ENCODE data around the gene WDR26. TPM values are rescaled to one million over a fixed set of nuclear protein-coding genes. Genes with fewer than 3 reads are reported as not detected.
"Not testable (repeated sequence)": the region's sequence is repeated elsewhere in the genome, so short reads cannot be mapped to it uniquely, and the experiment has no call there.

The WDR26 gene
- total RNA-seq, 2 experiments from 2014 or later, result 61.4 to 62.3 TPM

DNA sequence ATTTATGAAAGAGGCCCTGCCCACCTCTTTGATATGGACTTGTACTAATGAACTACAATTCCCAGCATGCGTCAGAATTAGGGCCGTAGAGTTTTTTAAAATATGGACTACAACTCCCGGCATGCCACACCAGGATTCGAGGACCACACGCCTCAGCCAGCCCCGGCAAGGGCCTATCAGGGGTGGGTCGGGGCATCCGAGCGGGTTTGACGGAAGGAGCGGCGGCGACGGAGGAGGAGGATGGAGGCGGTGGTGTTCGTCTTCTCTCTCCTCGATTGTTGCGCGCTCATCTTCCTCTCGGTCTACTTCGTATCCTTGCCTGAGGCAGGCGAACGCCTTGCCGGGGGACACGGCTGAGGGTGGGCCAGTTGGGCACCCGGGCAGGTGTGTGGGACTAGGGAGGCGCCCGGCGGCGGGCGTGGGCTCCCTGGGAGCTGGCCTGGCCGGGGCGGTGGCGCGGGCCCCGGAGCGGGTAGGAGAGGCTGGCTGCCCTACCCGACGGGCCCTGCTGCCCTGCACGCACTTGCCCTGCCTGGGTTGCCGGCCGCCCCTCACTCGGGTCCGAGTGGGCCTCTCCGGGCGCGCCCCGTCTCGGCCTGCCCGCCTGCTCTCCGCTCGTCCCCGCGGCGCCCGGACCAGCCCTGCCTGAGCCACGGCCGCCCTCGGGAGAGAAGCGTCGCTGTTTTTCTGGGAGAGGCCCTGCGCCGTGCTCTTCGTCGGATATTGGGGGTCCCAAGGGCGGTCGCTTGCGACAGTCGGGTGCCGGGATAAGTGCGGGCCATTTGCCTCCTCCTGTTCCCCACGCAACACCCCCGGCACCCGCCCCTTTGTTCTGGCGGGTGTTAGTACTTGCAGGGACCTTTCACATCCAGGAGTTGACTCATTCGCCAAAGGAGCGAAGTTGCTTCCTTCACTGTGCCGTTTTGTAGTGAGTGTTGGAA is 77.6 kb downstream of the WDR26 start, which contains the start of gene CNIH4:
TSS of gene CNIH4 (plus strand) at position 195 of the 941 bp plus-strand sequence. CDS start at position 241, 46 bp downstream.
- H3K9me3 Mint-ChIP-seq, result no peaks in the 10 kb centered on the region
- peaks cover 42% of the 10 kb centered on the region for H3K4me1 Mint-ChIP-seq
- DNase-seq, result peak; percentile 92
- peak within 1 kb of the TSS; percentile 91 for H3K27ac Mint-ChIP-seq
- peak within 1 kb of the TSS; percentile 88 for H3K4me3 Mint-ChIP-seq
- H3K36me3 Mint-ChIP-seq, result peaks cover 14% of the 10 kb centered on the region
- no peaks in the 10 kb centered on the region for H3K27me3 Mint-ChIP-seq

DNA sequence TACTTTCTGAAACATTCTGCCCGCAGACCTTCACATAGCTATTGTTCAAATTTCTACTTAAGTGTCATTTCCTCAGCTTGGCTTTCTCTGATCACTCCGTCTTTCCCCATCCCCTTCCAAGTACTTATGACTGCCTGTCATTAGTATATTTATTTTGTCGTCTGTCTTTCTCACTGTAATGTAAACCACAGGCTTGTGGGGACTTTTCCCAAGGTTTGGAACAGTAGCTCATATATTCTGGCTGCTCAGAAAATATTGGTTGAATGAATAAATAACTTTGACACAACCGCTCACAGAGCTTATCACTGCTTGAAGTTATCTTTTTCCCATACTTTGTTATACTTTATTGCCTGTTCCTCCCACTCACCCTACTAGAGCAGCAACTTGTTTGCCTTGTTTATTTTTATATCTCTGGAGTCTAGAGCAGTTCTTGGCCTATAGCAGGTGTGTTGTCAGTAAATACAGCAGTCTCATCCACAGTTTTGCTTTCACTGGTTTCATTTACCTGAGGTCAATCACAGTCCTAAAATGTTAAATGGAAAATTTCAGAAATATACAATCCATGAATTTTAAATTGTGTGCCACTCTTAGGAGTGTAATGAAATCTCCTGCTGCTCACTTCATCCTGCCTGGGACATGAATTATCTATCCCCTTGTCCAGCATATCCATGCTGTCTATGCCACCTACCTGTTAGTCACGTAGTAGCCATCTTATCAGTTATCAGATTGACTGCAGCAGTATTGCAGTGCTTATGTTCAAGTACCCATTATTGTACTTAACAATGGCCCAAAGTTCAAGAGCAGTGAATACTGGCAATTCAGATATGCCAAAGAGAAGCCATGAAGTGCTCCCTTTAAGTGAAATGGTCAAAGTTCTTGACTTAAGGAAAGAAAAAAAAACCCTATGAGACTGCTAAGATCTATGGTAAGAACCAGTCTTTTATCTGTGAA is 80.3 kb downstream of the WDR26 start:
- H3K27me3 Mint-ChIP-seq, result no peaks in the 10 kb centered on the region
- DNase-seq, result no peak
- peaks cover 32% of the 10 kb centered on the region for H3K4me1 Mint-ChIP-seq
- no peak overlapping the region for H3K4me3 Mint-ChIP-seq
- H3K9me3 Mint-ChIP-seq, result no peaks in the 10 kb centered on the region
- H3K27ac Mint-ChIP-seq, result peak overlapping the region; percentile 21
- peaks cover 8% of the 10 kb centered on the region for H3K36me3 Mint-ChIP-seq

DNA sequence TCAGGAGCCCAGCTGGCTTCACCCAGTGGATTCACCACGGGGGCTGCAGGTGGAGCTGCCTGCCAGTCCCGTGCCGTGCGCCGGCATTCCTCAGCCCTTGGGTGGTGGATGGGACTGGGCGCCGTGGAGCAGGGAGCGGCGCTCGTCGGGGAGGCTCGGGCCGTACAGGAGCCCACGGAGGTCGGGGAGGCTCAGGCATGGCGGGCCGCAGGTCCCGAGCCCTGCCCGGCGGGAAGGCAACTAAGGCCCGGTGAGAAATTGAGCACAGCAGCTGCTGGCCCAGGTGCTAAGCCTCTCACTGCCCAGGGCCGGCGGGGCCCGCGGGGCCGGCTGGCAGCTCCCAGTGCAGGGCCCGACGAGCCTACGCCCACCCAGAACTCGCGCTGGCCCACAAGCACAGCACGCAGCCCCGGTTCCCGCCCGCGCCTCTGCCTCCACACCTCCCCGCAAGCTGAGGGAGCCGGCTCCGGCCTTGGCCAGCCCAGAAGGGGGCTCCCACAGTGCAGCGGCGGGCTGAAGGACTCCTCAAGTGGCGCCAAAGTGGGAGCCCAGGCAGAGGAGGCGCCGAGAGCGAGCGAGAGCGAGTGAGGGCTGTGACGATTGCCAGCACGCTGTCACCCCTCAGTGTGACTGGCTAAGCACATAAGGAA is 82.0 kb downstream of the WDR26 start:
- H3K36me3 Mint-ChIP-seq, H3K27me3 Mint-ChIP-seq, DNase-seq, H3K9me3 Mint-ChIP-seq, H3K27ac Mint-ChIP-seq, H3K4me3 Mint-ChIP-seq: not testable (repeated sequence)
- peaks cover 24% of the 10 kb centered on the region for H3K4me1 Mint-ChIP-seq

DNA sequence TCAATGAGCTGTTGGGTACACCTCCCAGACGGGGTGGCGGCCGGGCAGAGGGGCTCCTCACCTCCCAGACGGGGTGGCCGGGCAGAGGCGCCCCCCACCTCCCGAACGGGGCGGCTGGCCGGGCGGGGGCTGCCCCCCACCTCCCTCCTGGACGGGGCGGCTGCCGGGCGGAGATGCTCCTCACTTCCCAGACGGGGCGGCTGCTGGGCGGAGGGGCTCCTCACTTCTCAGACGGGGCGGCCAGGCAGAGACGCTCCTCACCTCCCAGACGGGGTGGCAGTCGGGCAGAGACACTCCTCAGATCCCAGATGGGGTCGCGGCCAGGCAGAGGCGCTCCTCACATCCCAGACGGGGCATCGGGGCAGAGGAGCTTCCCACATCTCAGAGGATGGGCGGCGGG is 84.9 kb downstream of the WDR26 start:
- not testable (repeated sequence) for H3K4me3 Mint-ChIP-seq, H3K9me3 Mint-ChIP-seq, H3K27me3 Mint-ChIP-seq, H3K27ac Mint-ChIP-seq, H3K36me3 Mint-ChIP-seq, DNase-seq
- H3K4me1 Mint-ChIP-seq, result peaks cover 23% of the 10 kb centered on the region

DNA sequence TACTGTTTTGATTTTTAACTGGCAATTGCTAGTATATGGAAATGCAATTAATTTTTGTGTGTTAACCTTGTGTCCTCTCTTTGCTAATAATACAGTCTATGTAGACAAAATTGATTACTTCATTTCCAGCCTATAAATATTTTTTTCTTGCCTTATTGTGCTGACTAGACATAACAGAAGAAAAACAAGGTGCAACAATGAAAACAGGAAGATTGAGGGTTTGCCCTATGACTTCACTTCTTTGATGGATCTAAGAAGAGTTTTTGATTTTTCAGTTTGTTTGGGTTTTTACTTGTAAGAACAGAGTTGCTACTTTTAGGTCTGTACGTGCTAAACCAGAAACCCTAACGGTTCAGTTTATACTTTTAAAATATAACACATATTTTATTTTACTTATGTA is 86.5 kb downstream of the WDR26 start:
- Mint-ChIP-seq H3K36me3 (peaks cover 3% of the 10 kb centered on the region), H3K4me1 (peaks cover 10% of the 10 kb centered on the region), H3K27ac (no peak overlapping the region), H3K27me3 (no peaks in the 10 kb centered on the region), H3K9me3 (peaks cover 5% of the 10 kb centered on the region), H3K4me3 (no peak overlapping the region)
- DNase-seq, result no peak

DNA sequence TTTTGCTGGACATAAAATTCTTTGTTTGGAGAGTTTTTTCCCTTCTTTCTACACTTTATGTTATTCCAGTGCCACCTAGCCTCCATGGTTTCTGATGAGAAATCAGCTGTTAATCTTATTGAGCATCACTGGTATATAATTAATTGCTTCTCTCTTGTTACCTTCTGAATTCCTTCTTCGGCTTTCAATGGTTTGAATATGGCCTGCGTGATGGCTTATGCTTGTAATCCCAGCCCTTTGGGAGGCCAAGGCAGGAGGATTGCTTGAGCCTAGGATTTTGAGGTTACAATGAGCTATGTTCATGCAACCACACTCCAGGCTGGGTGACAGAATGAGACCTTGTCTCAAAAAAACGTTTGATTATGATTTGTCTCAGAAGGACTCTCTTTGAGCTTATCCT is 90.9 kb downstream of the WDR26 start:
- Mint-ChIP-seq H3K9me3 (peaks cover 7% of the 10 kb centered on the region), H3K4me3 (no peak overlapping the region), H3K4me1 (peaks cover 12% of the 10 kb centered on the region), H3K27ac (no peak overlapping the region), H3K27me3 (no peaks in the 10 kb centered on the region), H3K36me3 (peaks cover 6% of the 10 kb centered on the region)
- no peak for DNase-seq

DNA sequence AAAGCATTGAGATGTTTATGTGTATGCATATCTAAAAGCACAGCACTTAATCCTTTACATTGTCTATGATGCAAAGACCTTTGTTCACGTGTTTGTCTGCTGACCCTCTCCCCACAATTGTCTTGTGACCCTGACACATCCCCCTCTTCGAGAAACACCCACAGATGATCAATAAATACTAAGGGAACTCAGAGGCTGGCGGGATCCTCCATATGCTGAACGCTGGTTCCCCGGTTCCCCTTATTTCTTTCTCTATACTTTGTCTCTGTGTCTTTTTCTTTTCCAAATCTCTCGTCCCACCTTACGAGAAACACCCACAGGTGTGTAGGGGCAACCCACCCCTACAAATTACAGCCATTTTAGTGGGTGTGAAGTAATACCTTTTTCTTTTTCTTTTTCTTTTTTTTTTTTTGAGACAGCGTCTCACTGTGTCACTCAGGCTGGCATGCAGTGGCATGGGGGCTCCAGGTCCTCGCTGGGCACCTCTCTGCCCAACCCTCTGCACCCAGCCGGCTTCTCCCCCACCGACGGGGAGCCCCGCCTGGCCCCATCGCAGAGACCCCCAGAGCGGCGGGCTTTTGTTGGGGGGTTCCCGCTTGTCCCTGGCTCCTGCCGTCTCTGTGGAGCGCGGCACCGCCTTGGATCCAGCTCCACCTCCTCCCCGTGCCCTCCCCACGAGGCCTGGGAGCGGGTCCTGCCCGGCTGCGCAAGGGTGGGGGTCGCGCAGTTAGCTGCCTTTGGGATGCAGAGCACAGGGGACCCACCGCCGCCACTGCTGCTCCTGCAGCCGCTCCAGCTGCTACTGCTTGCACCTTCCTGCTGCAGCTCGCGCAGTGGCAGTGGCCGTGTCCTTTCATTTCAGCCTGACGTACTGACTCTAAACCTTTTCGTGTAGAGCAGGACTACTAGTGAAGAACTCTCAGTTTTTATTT is 93.9 kb downstream of the WDR26 start:
- DNase-seq, result peak; percentile 38
- not testable (repeated sequence) for H3K9me3 Mint-ChIP-seq, H3K27ac Mint-ChIP-seq, H3K4me1 Mint-ChIP-seq, H3K36me3 Mint-ChIP-seq, H3K27me3 Mint-ChIP-seq
- peak overlapping the region; percentile 61 for H3K4me3 Mint-ChIP-seq

DNA sequence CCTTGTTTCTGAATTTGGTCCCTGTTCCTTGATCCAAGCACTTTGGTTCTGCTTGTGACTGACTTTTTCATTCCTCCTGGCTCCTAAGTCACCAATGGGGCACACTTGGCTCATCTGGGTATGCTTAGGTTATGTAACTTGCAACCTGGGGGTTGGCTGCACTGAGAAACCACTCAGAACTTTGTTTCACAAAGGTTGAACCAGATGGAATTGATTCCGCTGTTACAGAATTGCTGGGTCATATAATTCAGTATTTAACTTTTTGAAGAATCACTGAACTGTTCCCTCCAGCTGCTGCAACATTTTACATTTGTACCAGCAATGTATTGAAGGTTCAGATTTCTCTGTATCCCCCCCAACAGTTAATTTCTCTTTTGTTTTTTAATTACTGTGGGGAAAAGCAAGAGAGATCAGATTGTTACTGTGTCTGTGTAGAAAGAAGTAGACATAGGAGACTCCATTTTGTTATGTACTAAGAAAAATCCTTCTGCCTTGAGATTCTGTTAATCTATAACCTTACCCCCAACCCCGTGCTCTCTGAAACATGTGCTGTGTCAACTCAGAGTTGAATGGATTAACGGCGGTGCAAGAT is 95.1 kb downstream of the WDR26 start:
- DNase-seq, result no peak
- H3K4me3 Mint-ChIP-seq, result no peak overlapping the region
- no peak overlapping the region for H3K27ac Mint-ChIP-seq
- H3K36me3 Mint-ChIP-seq, result peaks cover 6% of the 10 kb centered on the region
- peaks cover 7% of the 10 kb centered on the region for H3K9me3 Mint-ChIP-seq
- no peaks in the 10 kb centered on the region for H3K27me3 Mint-ChIP-seq
- peaks cover 4% of the 10 kb centered on the region for H3K4me1 Mint-ChIP-seq

DNA sequence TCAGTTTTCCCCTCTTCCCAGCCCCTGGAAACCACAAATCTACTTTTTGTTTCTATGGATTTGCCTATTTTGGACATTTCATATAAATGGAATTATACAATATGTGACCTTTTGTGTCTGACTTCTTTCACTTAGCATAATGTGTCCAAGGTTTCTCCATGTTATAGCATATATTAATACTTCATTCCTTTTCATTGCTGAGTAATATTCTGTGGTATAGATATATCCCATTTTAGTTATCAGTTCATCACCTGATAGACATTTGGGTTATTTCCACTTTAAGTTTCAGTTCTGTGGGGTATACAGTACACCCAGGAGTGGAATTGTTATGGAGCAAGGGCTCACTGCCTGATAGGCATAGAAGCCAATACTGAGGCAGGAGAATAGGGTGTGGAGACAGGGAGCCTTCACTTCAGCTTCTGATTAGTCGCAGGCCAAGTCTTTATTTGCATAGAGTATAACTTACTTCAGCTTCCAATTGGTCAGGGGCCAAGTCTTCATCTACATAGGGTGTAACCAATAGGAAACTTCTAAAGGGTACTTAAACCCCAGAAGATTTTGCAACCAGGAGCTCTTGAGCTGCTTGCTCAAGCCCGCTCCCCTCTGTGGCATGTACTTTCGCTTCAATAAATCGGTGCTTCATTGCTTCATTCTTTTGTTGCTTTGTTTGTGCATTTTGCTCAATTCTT is 96.3 kb downstream of the WDR26 start:
- Mint-ChIP-seq H3K36me3 (peaks cover 3% of the 10 kb centered on the region), H3K9me3 (peaks cover 2% of the 10 kb centered on the region), H3K27me3 (no peaks in the 10 kb centered on the region), H3K27ac (no peak overlapping the region), H3K4me1 (peaks cover 15% of the 10 kb centered on the region), H3K4me3 (no peak overlapping the region)
- no peak for DNase-seq

Other genes with a start within 250 kb of the WDR26 start
- gene NVL, start 104.6 kb downstream of the WDR26 start, total RNA-seq, result 10 to 100 TPM; 41.6 to 45.2 TPM
- gene CNIH4, start 77.9 kb downstream of the WDR26 start, total RNA-seq, result 10 to 100 TPM; 48.5 to 53.2 TPM
- 1 to 10 TPM; 1.3 to 1.4 TPM for gene CNIH3, start 181.5 kb upstream of the WDR26 start, total RNA-seq

Data from activated naive CD8-positive, alpha-beta T cell treated with anti-CD3 and anti-CD28 coated beads for 36 hours (primary cell).